IPS-20b (cell line): ENCODE measurements around the gene KCNK7.
A peak's percentile ranks its signal among the peaks of the same experiment; 100 is the strongest.

ENCODE experiments used
- H3K27ac ChIP-seq: one replicate; pipeline ENCODE4 v1.5.1; 2013; ENCODE audit warnings: low read length
- H3K27me3 ChIP-seq: 2 replicates; pipeline ENCODE4 v1.6.1; 2013; ENCODE audit warnings: mild to moderate bottlenecking, low read length, inconsistent platforms; ENCODE audit not compliant: insufficient read depth
- H3K36me3 ChIP-seq: 2 replicates; pipeline ENCODE4 v1.6.1; 2013; ENCODE audit warnings: low read depth, mild to moderate bottlenecking, inconsistent platforms, low read length, moderate library complexity; ENCODE audit not compliant: insufficient read depth
- H3K4me1 ChIP-seq: 2 replicates; pipeline ENCODE4 v1.6.1; 2013; ENCODE audit warnings: mild to moderate bottlenecking, control low read depth, inconsistent platforms, low read length, moderate library complexity; ENCODE audit not compliant: insufficient read depth
- H3K4me3 ChIP-seq: 2 replicates; pipeline ENCODE4 v1.5.1; 2013; ENCODE audit warnings: mild to moderate bottlenecking, low read length, inconsistent platforms
- H3K9ac ChIP-seq: 2 replicates; pipeline ENCODE4 v1.6.1; 2013; ENCODE audit warnings: low read depth, mild to moderate bottlenecking, inconsistent platforms, low read length, moderate library complexity
- H3K9me3 ChIP-seq: 2 replicates; pipeline ENCODE4 v1.6.1; 2013; ENCODE audit warnings: mild to moderate bottlenecking, low read depth, low read length, inconsistent platforms; ENCODE audit not compliant: insufficient read depth

KCNK7 gene

GRCh38 chr11:65624931-65625627 lies 29.5 kb upstream of the KCNK7 start:
- Histone ChIP-seq H3K36me3 (peaks cover 76% of the 10 kb centered on the region), H3K27ac (no peak overlapping the region), H3K4me1 (no peaks in the 10 kb centered on the region)

GRCh38 chr11:65623852-65624616 lies 28.4 kb upstream of the KCNK7 start:
- H3K27ac ChIP-seq = no peak overlapping the region
- H3K4me1 ChIP-seq = no peaks in the 10 kb centered on the region
- H3K9me3 ChIP-seq = no peaks in the 10 kb centered on the region
- H3K36me3 ChIP-seq = peaks cover 74% of the 10 kb centered on the region
- no peaks in the 10 kb centered on the region for H3K27me3 ChIP-seq
- H3K9ac ChIP-seq = no peak overlapping the region
- no peak overlapping the region for H3K4me3 ChIP-seq

More at GRCh38 chr11:65624931-65625627, 29.5 kb upstream of the KCNK7 start:
- H3K4me3 ChIP-seq = no peak overlapping the region
- H3K9me3 ChIP-seq = no peaks in the 10 kb centered on the region
- no peak overlapping the region for H3K9ac ChIP-seq
- H3K27me3 ChIP-seq = no peaks in the 10 kb centered on the region

GRCh38 chr11:65623177-65623576 lies 27.6 kb upstream of the KCNK7 start:
- no peaks in the 10 kb centered on the region for H3K4me1 ChIP-seq
- peaks cover 76% of the 10 kb centered on the region for H3K36me3 ChIP-seq
- no peaks in the 10 kb centered on the region for H3K9me3 ChIP-seq
- H3K27me3 ChIP-seq = no peaks in the 10 kb centered on the region
- H3K27ac ChIP-seq = no peak overlapping the region
- H3K9ac ChIP-seq = no peak overlapping the region
- H3K4me3 ChIP-seq = no peak overlapping the region

- Histone ChIP-seq H3K9me3 (no peaks in the 10 kb centered on the region), H3K36me3 (peaks cover 76% of the 10 kb centered on the region), H3K27ac (no peak overlapping the region), H3K4me3 (no peak overlapping the region), H3K27me3 (no peaks in the 10 kb centered on the region), H3K4me1 (no peaks in the 10 kb centered on the region), H3K9ac (no peak overlapping the region)
Observed at GRCh38 chr11:65622011-65622410, 26.4 kb upstream of the KCNK7 start.

- Histone ChIP-seq H3K27me3 (no peaks in the 10 kb centered on the region), H3K36me3 (peaks cover 71% of the 10 kb centered on the region), H3K9me3 (no peaks in the 10 kb centered on the region), H3K4me1 (peaks cover 3% of the 10 kb centered on the region; the same call in 1 of the 2 replicates), H3K4me3 (no peak overlapping the region), H3K27ac (no peak overlapping the region), H3K9ac (no peak overlapping the region)
Observed at GRCh38 chr11:65621460-65621859, 25.9 kb upstream of the KCNK7 start.

GRCh38 chr11:65620666-65621065 lies 25.1 kb upstream of the KCNK7 start:
- Histone ChIP-seq H3K36me3 (peaks cover 63% of the 10 kb centered on the region), H3K9me3 (no peaks in the 10 kb centered on the region), H3K4me1 (peaks cover 5% of the 10 kb centered on the region; the same call in 1 of the 2 replicates), H3K27me3 (no peaks in the 10 kb centered on the region), H3K4me3 (no peak overlapping the region), H3K27ac (no peak overlapping the region), H3K9ac (no peak overlapping the region)

GRCh38 chr11:65619281-65619928 lies 23.8 kb upstream of the KCNK7 start:
- Histone ChIP-seq H3K27me3 (no peaks in the 10 kb centered on the region), H3K4me1 (peaks cover 5% of the 10 kb centered on the region; the same call in 1 of the 2 replicates), H3K36me3 (peaks cover 54% of the 10 kb centered on the region), H3K27ac (no peak overlapping the region), H3K4me3 (no peak overlapping the region), H3K9ac (no peak overlapping the region), H3K9me3 (no peaks in the 10 kb centered on the region)

GRCh38 chr11:65618763-65619162 lies 23.2 kb upstream of the KCNK7 start:
- Histone ChIP-seq H3K27ac (no peak overlapping the region), H3K9ac (no peak overlapping the region), H3K36me3 (peaks cover 48% of the 10 kb centered on the region), H3K27me3 (no peaks in the 10 kb centered on the region), H3K4me3 (no peak overlapping the region), H3K9me3 (no peaks in the 10 kb centered on the region), H3K4me1 (peaks cover 5% of the 10 kb centered on the region; the same call in 1 of the 2 replicates)

GRCh38 chr11:65617990-65618751 lies 22.6 kb upstream of the KCNK7 start:
- Histone ChIP-seq H3K9ac (no peak overlapping the region), H3K4me1 (peaks cover 5% of the 10 kb centered on the region; the same call in 1 of the 2 replicates), H3K27me3 (no peaks in the 10 kb centered on the region), H3K4me3 (no peak overlapping the region), H3K27ac (no peak overlapping the region), H3K9me3 (no peaks in the 10 kb centered on the region), H3K36me3 (peaks cover 43% of the 10 kb centered on the region)

GRCh38 chr11:65617136-65617850 lies 21.7 kb upstream of the KCNK7 start:
- Histone ChIP-seq H3K9ac (peak overlapping the region; percentile 77; the same call in 1 of the 2 replicates), H3K9me3 (no peaks in the 10 kb centered on the region), H3K4me3 (peak overlapping the region; percentile 86; the same call in 1 of the 2 replicates), H3K27ac (no peak overlapping the region), H3K27me3 (no peaks in the 10 kb centered on the region), H3K4me1 (peaks cover 5% of the 10 kb centered on the region; the same call in 1 of the 2 replicates), H3K36me3 (peaks cover 48% of the 10 kb centered on the region)
